ENCODE measurements around the gene ZKSCAN5.

ZKSCAN5 gene

DNA sequence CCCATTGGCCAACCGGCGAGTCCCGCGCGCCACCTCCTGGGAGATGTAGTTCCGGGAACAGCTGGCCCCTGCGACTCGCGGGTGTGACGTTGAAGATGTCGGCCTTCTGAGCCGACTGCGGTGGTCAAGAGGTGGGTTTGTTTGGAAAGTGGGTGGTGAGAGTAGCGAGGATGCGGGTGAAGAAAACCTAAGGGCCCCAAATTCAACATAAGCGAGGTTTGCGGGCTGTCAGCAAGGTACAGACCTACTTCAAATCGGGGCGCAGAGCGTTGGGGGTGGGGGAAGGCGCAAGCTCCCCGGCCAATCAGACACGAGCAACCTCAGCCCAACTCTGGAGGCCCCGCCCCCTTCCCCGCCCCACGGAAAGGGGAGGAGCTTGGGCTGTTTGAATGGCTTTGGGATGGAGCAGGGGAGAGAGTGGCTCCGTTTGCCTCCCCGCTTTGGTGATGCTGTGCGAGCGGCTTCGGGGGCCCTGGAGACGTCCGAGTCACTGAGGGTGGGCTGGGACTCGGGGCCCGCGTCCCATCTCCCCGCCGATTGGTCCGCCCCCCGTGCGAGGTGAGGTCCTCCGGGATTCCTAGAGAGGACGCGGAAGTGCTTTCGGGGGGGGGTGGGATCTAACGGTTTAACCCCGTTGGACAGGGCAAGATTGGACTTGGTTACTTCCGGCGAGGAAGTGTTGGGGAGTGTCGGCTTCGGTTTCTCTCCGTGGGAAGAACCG is at the start of gene ZKSCAN5:
TSS of gene ZKSCAN5 (plus strand) at position 60 of the 721 bp plus-strand sequence. CDS start 1,383 bp downstream, outside the sequence.
- DNase-seq = peak; percentile 90

DNA sequence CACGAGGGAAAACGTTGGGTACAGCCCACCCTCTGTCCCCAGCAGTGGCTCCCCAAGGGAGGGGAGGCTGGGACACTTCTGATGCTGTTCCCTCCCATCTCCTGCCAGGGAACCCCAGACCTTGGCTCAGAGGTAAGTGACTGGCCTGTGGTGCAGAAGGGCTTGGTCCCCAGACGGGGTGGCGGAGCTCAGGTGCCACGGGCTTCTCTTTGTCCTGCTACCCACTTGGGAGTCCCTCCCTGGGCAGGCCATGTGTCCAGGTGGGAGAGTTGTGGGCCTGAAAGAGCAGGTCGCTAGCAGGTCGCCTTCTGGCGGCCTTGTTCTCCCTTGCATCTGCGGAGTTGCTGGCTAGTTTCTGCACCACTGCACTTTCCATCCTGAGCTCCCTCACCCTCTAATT is 48.6 kb upstream of the ZKSCAN5 start:
- no peak for DNase-seq

DNA sequence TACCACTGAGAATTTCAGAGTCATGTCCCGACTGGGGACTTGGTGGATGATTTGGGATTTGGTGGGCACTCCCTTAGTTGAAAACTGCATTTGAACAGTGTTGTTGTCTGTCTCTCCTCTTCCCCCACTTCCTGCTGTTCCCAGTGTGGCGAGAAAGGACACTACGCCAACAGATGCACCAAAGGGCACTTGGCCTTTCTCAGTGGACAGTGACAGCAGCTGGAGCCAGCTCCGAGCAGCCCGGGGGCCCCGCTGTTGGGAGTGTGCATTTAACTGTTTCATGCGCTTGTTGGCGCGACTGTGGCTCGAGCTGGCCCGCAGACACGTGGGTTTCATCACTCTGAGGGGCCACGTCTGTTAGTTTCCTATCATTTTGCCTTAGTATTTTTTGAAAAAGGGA is 48.2 kb upstream of the ZKSCAN5 start:
- no peak for DNase-seq

DNA sequence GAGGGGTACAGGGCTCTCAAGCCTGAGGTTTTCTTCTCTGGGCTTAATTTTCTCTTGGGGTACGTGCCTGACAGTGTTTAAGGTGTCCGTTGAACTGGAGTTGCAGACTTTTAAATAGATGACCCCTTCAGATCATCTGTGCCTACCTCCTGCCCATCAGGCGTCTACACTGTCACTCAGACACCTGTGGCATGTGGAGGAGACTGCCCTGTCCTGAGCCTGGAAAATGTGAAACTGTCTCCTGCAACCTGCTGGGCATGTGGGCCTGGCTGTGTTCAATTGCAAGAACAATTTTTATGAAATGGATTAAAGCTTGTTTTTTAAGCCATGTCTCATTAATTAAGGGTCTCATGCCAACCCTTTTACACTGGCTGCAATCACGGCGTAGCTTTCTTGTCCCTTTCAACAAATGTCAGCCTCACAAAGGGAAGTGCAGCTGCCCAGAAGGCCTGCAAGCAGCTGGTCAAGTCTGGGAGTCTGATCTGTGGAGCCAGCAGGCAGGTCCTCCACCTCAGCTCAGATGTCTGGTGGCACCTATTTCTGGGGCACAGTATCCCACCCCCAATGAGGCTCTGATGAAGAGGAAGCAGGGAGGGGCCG is 47.3 kb upstream of the ZKSCAN5 start:
- DNase-seq = no peak

DNA sequence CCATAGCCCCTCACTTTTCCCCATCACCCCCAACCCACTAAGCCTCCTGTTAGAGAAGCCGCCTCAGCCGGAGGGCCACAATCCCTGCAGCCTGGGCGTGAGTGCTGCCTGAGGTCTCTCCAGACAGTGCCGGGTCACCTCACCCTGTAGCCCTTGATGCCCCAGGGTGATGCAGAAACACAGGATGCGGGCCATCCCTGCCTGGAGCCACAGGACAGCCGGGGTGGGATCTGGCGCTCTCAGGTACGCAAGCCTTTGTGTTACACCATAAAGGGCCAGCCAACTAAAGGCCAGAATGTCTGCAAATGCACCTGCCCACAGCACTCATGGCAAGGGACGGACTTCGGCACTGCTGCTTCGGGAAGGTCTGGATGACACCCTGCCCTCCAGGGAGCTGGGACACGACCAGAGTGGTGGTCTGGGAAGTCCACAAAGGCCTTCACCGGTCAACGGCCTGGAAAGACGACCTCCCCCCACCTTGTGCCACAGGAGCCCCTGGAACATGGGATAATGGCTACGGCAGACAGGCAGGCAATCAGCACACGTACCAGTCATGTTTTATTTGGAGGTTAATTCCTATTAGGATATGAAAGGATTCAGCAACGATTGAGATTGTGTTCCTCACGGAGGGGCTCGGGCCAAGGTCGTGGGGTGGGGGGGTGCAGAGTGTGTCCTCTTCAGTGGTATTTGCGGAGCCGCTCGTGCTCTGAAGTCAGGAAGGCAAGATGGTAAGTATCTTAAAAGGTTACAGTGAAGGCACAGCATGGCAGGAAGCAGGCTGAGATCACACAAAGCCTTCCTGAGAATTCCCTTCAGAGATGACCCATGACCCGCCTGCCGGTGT is 46.6 kb upstream of the ZKSCAN5 start:
- DNase-seq = no peak

DNA sequence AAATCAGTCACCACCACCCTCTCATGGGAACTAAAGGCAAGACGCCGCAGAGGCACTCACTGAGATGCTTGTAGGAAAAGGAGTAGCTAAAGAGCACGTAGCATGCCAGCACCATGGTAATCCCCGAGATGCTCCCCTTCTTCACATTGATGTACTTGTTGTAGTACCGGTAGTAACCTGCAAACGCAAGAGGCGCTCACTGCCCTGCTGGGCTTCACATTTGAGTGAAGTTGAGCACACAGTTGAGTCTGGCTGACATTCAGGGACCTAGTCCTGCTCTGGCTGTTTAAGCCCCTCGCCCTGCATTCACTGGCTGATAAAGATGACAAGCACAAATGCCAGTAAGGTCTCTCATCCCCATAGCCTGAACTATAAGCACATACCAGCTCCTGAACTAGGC is 45.4 kb upstream of the ZKSCAN5 start:
- DNase-seq = peak; percentile 4

DNA sequence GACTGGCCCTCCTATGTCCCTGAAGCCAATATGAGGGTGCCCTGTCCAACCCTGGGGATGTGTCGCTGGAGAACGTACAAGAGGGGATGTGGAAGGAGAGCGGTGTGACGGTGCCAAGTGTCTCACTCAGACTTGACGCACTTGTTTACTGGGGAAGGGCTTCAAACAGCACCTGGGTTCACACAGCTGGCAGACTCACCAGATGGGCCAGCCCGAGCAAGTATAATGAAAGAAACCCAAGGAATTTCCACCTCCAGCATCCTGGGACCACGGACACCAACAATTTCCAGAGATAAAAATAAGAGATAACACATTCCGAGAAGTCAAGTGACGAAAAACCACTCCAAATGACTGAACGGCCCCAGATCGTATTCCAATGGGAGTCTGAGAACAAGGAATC is 43.8 kb upstream of the ZKSCAN5 start:
- DNase-seq = no peak

DNA sequence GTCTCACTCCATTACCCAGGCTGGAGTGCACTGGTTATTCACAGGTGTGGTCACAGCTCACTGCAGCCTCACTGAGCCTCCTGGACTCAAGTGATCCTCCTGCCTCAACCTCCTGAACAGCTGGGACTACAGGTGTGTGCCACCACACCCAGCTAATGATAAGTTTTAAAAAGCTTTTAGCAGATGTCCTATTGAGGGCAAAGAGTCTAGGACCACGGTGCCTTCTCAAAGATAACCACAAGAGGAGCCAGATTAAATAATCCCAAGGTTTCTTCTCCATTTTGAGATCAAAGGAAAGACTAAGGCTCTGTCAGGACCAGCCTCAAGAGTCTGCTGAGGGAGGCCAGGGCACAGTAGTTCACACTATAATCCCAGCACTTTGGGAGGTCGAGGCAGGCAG is 43.2 kb upstream of the ZKSCAN5 start:
- DNase-seq = no peak

DNA sequence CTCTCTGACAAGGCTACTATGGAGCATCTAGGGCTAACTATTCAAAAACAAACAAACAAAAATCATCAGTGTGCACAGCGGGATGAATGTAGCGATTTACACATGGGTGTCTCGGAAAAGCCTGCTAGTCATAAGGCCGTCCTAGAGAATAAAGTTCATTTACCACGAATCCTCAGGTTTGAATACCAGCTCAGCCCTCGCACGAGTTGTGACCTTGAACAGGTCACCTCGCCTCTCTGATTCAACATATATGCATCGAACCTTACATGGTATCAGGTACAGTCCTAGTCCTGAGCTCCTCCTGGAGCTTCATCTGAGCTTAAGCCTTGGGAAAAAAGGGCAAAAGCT is 39.1 kb upstream of the ZKSCAN5 start:
- no peak for DNase-seq

DNA sequence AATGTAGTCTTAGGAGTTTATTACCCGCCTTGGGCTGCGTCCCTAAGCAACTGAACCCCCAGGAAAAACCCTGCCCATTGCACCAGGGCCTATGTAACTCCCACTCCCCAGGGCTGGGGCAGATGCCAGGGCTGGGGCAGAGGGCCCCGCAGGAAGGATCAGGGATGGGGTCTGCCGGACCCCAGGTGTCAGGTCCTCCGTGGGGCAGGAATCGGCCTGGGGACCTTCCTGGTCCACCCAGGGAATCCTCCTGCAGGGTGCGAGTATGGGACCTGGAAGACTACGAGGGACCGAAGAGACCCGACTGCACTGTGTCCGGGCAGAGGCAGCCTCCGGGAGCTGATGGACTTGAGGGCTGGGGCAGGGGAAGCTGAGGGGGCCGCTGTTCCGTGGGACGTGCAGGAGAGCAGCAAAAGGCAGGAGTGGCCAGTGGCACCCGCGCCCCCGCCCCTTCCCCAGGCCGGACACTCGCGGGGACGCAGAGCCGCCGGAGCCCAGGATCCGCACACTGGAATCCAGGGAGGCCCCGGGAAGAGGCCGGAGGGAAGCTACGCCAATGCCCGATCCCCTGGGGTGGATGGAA is 36.0 kb upstream of the ZKSCAN5 start:
- no peak for DNase-seq

DNA sequence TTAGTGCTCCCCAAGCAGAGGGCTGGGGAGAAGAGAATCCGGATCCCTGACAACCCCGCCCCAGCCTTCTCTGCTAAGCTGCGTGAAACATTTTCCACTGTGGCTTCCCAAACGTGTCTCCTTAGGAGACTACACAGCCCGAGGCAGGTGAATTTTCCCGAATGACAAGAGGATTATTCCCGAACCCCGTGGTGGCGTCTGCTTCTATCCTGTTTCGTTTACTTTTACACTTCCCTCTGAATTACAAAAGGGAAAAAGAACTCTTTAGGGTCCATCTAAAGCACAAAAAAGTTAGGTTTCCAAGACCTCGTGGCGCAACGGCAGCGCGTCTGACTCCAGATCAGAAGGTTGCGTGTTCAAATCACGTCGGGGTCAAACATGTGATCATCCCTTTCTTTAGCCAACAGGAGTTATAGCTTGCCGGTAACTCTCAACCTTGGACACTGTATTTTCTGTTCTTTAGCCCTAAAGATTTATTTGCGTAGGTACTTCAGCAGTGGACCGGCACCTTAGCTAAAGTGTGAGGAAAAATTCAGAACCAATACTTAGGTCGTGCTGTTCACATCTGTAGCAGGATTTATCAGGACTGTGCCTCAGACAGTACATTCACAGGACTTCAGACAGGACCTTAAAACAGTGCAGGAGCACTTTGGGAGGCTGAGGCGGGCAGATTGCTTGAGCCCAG is 34.9 kb upstream of the ZKSCAN5 start:
- DNase-seq = no peak

DNA sequence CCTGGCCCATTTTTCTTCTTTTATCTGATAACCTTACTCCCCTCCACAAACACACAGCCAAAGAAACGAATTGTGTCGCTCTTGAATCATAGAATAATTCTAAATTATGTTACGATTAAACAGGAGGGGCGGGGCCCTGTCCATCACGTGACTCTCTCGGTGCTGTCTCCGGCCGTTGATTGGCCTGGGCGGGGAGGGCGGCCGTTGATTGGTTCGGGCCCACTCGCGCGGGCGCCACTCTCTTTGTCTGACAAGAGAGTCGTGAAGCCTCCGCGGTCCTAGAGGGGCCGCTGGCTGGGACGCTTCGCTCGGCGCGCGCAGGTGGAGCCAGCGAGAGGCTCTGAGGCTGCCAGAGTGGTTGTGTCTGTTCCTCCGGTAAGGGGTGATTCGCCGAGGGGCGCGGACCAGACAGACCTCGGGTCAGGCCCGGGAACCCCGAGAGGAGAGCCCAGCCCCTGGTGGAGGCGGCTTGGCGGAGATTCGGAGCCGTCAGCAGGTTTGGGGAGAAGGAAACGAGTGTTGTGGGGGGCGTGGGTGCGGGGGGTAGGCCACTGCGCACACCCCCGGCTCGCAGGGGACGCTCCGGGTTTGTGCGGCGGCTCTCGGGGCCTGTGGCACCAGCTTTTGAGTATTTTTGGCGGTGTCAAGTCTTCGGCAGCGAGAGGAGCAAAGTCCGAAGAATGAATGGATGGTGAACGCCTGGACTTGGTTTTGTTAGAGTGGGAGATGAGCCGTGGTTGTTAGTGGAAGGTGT is 31.7 kb upstream of the ZKSCAN5 start, which contains the start of gene ZNF789:
TSS of gene ZNF789 (plus strand) at position 330 of the 754 bp plus-strand sequence. CDS start 3,567 bp downstream, outside the sequence.
- DNase-seq = peak; percentile 85

DNA sequence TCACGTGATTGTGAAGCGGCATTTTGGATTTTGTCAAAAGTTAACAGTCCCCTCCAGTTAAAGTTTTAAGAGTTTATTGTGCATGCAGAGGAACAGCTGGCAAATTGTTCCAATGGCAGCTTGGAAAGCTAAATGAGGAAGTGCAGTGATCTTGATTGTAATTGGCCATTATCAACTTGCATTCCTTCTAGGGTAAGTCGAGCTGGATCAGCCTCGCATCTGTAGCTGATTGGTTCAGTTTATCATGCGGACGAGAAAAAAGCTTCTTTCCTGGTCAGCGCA is 31.2 kb upstream of the ZKSCAN5 start:
- peak; percentile 14 for DNase-seq

DNA sequence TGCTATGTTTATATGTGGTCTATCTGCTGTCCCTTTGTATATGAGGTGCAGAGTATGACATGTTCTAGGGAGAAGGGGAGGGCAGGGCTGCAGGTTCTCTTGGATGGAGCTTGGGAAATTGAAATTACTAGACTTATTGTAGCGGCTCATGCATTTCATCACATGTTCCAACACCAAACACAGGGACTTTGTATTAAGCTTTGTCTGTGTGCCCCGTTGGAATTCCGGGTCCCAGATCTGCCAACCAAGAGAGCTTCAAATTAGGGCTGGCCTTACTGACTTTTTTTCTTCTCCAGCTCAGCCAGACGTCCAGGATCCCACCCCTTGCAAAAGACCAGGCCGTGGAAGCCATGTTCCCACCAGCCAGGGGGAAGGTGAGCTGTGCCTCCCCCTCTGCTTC is 28.4 kb upstream of the ZKSCAN5 start:
- DNase-seq = no peak

DNA sequence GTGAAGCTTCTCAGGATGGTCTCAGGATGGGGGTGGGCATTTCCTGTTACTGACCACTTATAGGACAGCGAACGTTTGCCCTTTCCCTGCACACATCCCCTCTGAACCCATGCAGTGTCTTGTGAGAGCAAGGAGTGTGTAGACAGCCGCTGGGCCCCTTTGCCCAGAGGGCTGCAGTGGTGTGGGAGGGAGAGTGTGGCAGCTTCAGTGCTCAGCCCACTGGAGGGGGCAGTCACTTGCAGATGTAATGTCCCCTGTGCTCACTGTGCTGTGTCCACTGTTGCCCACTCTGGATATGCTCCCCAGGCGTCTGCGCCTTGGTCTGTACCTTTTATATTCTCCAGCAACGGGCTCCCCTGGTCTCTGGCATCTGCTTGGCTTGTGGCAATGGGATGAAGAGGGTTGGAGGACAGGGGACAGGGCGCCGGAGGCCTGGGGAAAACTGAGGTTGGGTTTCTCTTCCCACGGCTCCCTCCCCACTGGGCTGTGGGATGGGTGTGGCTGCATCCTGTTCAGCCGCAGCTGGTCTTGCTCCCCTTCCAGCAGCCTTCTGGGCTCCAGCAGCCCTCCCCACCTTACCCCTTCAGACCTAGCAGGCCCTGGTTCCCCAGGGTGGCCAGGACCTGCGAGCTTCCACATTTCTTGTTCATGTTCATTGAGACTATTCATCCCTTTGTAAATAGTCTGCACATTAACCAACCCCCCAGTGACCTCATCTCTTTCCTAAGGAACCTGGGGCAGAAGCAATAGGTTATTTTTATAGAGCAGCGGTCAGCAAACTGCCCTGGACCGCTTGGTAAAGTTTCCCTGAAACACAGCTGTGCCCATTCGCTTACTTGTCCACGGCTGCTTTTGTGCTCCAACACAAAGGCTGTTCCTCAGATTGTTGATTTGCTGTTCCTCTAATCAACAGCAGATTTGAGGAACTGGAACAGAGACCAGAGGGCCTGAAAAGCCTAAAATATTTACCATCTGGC is 25.7 kb upstream of the ZKSCAN5 start:
- no peak for DNase-seq

DNA sequence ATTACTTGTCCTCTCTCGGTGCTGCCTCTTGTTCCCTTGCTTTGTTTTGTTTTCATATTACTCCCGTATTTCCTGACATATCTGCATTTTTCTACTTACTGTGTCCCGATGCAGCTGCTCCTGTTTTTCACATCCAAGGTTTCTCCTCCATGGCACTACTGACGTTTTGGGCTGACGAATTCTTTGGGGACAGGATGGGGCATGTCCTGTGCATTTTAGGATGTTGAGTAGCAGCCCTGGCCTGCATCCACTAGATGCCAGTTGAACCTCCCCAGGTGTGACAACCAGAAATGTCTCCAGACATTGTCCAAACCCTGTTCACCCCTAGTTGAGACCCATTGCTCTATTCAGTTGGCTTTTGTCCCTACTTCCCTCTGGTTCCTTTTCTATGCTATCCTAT is 19.4 kb upstream of the ZKSCAN5 start:
- DNase-seq = no peak

DNA sequence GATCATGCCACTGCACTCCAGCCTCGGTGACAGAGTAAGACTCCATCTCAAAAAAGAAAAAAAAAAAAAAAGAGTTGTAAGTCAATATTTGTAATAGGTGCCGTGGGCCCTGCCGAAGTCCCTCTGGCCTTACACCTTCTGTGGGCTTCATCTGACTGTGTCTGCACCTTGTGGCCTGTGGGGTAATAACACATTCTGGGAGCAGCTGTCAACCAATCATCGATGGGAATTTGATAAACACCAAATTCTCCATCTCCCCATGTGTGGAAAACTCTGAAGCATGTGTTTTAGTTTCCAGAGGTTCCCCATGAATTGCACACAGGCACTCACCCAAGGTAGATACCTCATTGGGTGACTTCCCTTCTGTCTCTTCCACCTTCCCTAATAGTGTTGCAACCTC is 15.2 kb upstream of the ZKSCAN5 start:
- DNase-seq = no peak

DNA sequence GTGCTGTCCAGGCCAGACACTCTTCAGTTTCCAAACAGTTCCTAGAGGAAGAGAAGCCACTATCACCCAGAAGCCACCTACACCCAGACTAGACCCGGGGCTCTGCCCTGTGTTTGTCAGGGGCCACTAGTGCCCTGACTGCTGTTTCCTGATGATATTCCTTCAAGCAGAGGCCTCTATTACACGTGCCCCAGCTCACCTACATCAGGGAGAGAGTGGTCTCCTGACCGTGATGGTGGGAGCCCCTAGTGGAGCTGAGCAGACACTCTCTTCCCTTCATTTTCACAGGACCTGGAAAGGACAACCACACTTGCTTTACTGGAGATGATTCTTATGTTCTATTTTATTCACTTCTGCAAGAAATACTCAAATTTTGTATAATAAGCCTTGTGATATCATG is 13.6 kb upstream of the ZKSCAN5 start:
- no peak for DNase-seq

DNA sequence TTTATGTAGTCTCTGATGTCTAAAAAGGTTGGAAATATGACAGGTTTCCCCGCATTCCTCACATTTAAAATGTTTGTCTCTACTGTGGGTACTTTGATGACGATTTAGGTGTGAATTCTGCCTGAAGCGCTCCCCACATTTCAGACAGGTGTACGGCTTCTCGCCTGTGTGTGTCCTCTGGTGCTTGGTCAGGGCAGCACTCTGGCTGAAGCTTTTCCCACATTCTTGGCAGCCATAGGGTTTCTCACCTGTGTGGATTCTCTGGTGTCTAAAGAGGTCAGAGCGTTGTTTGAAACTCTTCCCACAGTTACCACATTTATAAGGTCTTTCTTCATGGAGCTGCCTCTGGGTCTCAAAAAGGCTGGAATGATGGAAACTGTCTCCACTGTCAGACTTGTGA is 10.6 kb upstream of the ZKSCAN5 start:
- DNase-seq = no peak

DNA sequence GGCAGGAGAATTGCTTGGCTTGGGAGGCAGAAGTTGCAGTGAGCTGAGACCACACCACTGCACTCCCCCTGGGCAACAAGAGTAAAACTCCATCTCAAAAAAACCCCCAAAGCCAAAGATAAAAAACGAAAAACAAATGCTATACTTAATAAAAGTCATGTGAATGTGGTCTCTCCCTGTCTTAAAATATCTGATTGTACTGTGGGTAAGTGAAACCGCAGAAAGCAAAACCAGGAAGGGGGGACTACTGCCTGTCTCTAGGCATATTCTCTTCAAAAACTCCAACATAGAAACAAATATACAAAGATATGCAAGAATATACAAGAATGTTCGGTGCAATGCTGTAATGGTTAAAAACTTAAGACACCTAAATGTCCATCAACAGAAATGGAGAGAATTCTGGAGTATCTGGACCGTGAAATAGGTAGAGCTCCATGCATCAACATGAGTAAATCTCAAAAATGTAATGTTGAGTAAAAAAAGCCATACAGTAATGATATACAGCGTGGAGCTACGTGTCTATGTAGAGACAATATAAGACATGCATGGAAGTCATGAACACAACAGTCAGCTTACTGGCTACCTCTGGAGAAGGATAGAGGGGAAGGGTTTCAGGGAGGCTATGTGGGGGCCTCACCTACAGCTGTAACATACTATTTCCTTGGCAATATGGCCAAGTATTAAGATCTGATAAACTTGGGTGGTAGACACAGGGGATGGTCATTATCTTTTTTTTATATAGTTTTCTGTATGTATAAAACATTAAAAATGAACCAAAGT is 6.5 kb upstream of the ZKSCAN5 start:
- DNase-seq = no peak
